HG03469 (cell line): ENCODE results near the gene NDUFB11.

Source experiments
- ATAC-seq: cut with Tn5 transposase; IDR thresholded peaks from one replicate; pipeline ENCODE4 v1.9.1; 2021; ENCODE audit warnings: mild to moderate bottlenecking, moderate library complexity, moderate number of reproducible peaks; ENCODE audit not compliant: unreplicated experiment

Gene NDUFB11

GRCh38 chrX:47144626-47145394 lies at the start of gene NDUFB11, which contains the start of gene RBM10:
TSS of gene NDUFB11 (minus strand) at chrX:47144702. CDS start at chrX:47144679, 23 bp downstream.
TSS of gene RBM10 (plus strand) at chrX:47145221. CDS start at chrX:47147482, 2,261 bp downstream.
- peak; percentile 75 for ATAC-seq

DNA sequence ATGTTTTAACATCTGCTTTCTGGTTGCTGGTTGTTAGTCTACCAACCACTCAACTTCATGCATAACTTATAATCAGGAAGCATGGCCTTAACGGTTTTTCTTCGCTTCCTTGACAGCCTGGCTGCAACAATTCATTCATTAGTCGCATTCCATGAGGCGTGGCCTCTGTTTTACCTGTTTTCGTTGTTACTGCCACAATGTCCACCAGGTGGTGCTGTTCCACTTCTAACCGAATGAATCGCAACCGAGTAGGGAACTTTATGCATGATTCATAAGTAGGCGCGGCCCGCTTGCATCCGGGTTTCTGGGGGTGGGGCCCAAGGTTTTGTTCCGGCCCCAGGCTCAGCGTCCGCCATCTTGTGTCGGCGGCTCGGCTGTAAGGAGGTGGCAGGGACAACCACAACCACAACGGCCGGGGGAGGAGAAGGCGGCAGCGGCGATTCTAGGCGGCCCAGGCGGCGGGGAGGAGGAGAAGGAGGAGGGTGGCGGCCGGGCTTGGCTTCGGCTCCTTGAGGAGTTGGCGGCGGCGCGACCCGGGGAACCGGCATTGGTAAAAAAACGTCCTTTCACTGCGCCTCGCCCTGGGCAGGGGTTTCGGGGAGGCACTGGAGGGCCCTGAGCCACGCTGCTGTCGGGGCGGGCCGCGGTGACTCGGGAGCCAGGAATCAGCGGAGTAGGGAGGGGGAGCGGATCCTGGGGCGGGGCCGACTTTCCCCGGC lies 49.1 kb upstream of the NDUFB11 start, which contains the start of gene UBA1:
TSS of gene UBA1 (plus strand) at position 355 of the 719 bp plus-strand sequence. CDS start 4,974 bp downstream, outside the sequence.
- peak; percentile 37 for ATAC-seq

- ATAC-seq: no peak
These were observed 47.4 kb upstream of the NDUFB11 start for GRCh38 chrX:47191806-47192401.

- no peak for ATAC-seq
These were observed 46.8 kb upstream of the NDUFB11 start for GRCh38 chrX:47191331-47191730.

- ATAC-seq: peak; percentile 49
These were observed 46.2 kb upstream of the NDUFB11 start for GRCh38 chrX:47190445-47191269.

DNA sequence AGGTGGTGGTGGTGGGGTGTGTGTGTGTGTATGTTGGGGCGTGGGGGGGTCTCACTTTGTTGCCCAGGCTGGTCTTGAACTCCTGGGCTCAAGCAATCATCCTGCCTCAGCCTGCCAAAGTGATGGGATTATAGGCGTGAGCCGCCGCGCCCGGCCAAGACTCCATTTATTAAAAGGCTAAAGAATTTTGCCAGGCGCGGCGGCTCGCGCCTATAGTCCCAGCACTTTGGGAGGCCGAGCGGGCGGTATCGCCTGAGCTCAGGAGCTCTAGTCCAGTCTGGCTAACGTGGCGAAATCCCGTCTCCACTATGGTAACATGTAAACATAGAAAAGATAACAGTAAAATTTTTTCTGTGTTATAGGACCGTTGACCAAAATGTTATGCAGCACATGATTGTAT lies 45.4 kb upstream of the NDUFB11 start:
- ATAC-seq: no peak

- ATAC-seq: no peak
These were observed 42.7 kb upstream of the NDUFB11 start for GRCh38 chrX:47187106-47187677.

DNA sequence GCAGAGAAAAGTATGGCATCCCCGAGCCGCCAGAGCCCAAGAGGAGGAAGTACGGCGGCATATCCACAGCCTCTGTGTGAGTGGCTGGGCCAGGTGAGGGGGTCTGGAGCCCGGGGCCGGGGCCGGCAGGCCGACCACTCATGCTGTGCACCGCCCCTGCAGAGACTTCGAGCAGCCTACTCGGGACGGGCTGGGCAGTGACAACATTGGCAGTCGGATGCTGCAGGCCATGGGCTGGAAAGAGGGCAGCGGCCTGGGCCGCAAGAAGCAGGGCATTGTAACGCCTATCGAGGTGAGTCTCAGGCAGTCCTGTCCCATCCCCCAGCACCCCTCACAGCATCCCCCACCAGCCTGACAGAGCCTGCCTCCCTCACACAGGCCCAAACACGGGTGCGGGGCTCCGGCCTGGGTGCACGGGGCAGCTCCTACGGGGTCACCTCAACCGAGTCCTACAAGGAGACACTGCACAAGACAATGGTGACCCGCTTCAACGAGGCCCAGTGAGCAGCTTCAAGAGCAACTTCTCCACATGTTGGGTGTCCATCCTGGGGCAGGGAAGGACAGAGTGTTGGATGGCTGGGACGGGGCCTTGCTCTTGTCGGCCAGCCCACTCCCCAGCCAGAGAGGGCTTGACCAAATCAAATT lies 41.7 kb upstream of the NDUFB11 start:
- no peak for ATAC-seq

GRCh38 chrX:47185241-47185640 lies 40.7 kb upstream of the NDUFB11 start:
- ATAC-seq: no peak

GRCh38 chrX:47184486-47184885 lies 40.0 kb upstream of the NDUFB11 start:
- no peak for ATAC-seq

DNA sequence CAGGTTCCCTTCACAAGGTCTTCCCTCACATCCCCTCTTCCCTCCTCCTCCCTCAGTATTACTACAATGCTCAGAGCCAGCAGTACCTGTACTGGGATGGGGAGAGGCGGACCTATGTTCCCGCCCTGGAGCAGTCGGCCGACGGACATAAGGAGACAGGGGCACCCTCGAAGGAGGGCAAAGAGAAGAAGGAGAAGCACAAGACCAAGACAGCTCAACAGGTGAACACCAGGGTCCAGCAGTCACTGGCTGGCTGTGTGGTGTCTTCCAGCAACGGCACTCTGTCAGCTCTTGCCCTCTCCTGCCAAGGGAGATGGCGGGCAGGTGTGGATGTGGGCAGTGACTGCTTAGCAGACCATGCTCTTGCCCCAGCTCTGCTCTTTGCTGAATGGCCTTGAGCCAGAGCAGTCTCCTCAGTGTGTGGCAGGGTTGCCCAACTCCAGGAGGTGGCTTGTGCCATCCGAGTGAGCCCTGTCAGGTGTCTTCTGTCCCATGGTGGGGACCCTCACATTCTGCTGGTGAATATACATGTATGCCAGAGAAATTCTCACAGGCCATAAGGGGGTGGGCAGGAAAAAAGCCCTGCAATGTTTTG lies 37.7 kb upstream of the NDUFB11 start:
- no peak for ATAC-seq

- ATAC-seq: no peak
These were observed 36.8 kb upstream of the NDUFB11 start for GRCh38 chrX:47181301-47181700.

DNA sequence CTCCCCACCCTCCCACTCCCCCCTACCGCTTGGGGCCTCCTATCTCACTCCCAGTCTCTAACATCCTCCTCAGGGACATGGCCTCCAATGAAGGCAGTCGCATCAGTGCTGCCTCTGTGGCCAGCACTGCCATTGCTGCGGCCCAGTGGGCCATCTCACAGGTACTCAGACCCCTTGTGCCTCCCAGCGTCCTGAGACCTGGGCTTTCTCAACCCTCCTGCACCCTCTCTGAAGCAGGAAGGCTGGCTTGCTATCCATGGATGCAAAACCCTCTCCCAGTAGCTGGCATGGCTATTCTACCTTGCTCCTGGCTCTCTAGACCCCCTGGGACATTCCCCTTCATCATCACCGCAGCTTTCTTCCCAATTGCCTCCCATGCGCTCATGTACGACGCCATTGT lies 35.8 kb upstream of the NDUFB11 start:
- no peak for ATAC-seq

GRCh38 chrX:47179928-47180255 lies 35.4 kb upstream of the NDUFB11 start:
- no peak for ATAC-seq

GRCh38 chrX:47179221-47179927 lies 34.9 kb upstream of the NDUFB11 start:
- ATAC-seq: no peak

DNA sequence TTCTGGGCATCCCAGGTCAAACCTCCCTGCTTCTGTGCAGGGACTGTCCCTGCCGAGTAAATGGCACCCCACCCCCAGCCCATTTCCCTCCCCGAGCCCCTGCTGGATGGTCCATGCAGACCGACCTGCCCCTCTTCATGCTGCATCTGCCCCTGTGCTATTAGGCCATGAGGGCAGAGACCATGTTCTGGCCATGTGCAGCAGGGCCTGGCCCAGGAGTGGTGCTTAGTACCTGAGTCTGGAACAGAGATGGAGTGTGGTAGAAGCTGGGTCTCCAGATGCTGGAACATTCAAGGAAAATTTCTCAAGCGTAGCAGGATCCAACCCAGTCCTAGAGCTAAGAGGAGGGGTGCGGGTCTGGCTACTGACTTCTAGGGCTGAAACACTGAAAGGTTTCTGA lies 33.8 kb upstream of the NDUFB11 start:
- ATAC-seq: no peak

DNA sequence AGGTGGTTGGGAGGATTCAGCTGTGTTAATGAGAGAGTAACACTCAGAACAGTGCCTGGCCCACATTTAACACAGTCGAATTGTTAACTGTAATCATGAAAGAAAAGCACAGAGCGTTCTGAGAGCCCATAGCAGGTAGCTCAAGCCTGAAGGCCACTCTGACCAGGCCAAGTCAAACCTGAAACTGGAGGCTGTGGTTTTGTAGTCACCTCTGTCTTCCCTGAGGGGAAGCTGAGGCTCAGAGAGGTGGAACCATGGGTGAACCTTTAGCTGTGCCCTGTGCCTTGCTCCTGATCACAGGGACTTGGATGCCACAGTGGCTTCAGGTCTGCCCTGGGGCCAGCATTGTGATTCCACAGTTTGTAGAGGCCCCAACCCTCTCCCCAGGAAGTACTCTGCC lies 32.6 kb upstream of the NDUFB11 start:
- ATAC-seq: no peak

DNA sequence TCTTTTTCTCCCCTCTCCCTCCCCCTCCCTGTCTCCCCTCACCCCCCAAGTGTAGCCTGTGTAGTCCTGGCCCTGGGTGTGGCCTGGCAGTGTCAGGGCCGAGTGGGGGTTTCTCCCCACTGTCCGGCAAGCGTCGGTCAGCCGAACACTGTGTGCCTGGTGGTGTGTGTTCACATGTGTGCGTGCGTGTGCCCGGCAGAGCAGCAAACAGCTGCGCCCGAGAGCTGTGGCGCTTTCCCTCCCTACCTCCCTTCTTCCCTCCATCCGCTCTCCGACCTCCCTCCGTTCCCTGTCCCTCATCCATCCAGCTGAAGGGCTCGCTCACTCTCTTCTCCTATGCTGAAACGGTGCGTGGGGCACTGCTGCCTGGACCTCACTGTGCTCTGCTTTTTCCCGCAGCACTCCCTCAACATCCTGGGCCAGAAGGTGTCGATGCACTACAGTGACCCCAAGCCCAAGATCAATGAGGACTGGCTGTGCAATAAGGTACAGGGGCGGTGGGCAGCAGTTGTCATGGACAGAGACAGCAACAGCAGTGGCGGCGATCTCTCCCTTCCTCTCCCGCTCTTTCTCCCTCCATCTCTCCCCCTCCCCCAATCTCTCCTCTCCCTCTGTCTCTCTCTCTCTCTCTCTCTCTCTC lies 31.7 kb upstream of the NDUFB11 start:
- ATAC-seq: no peak

DNA sequence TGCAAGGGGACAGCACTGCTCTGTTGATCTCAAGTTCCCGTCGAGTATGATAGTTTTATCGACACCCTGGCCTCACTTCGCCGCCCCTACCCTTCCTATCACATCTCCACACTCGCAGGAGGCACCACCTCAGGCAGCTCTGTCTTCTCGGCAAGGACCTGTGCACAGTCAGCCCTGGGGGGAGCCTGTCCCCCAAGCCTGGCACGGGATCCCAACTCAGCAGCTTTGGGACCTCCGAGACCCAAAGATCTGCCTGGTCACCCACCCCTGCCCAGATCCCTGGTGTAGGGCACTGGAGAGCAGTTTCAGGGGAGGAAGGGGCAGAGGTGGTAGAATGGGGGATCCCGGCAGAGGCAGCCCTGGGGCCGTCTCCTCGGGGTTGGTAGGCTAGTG lies 31.1 kb upstream of the NDUFB11 start:
- no peak for ATAC-seq
